Transverse colon (tissue), 4 donors: Measurements from ENCODE around the gene FUS. TPM values are rescaled to one million over a fixed set of nuclear protein-coding genes. Genes with fewer than 3 reads are reported as not detected.

Experiments
- DNase-seq: peaks from one replicate; pipeline ENCODE4 v3.0.0-alpha.2; 2019
- H3K27ac ChIP-seq, 4 donors: fragments of 200-600 bp; sonication (generic); 2 replicates each; pipeline ENCODE4 v1.5.1; 2016 to 2018; ENCODE audit warnings: inconsistent platforms in 4 of 4
- H3K27me3 ChIP-seq: fragments of 200-600 bp; sonication (generic); 2 replicates; pipeline ENCODE4 v1.5.1; 2017; ENCODE audit warnings: inconsistent platforms
- H3K36me3 ChIP-seq, 4 donors: fragments of 200-600 bp; sonication (generic); 2 replicates each; pipeline ENCODE4 v1.5.1; 2017 to 2019; ENCODE audit warnings: inconsistent platforms in 4 of 4
- H3K4me1 ChIP-seq, 4 donors: fragments of 200-600 bp; sonication (generic); 2 replicates each; pipeline ENCODE4 v1.5.1; 2017 to 2020; ENCODE audit warnings: inconsistent platforms in 4 of 4
- H3K4me3 ChIP-seq, 4 donors: fragments of 200-600 bp; sonication (generic); 1 replicate in 1 of 4; 2 replicates in 3 of 4; pipeline versions ENCODE4 v1.5.1 to v1.6.1; 2017 to 2019; ENCODE audit warnings: inconsistent platforms in 4 of 4
- H3K9me3 ChIP-seq, 2 donors: fragments of 200-600 bp; sonication (generic); 2 replicates each; pipeline ENCODE4 v1.5.1; 2017 to 2019; ENCODE audit warnings: inconsistent platforms in 2 of 2
- CTCF ChIP-seq, 5 experiments: fragments of 200-600 bp in 3 of 5; fragments of 450-650 bp in 2 of 5; sonication (generic) in 3 of 5; IDR thresholded peaks; 1 replicate in 2 of 5; 2 replicates in 3 of 5; pipeline ENCODE4 v1.5.1; 2016 to 2017; ENCODE audit warnings: antibody characterized with exemption in 5 of 5, inconsistent platforms in 3 of 5, mild to moderate bottlenecking in 2 of 5, moderate library complexity in 1 of 5
- EP300 ChIP-seq: sonication (generic); formaldehyde crosslinking; IDR thresholded peaks from one replicate; pipeline ENCODE4 v1.6.1; 2017; ENCODE audit warnings: antibody characterized with exemption, low read depth
- POLR2A ChIP-seq: fragments of 450-650 bp; IDR thresholded peaks from one replicate; pipeline ENCODE4 v1.6.1; 2016; ENCODE audit warnings: antibody characterized with exemption, mild to moderate bottlenecking, moderate library complexity
- POLR2AphosphoS5 ChIP-seq, 3 donors: sonication (generic); formaldehyde crosslinking; IDR thresholded peaks; one replicate each; pipeline ENCODE4 v1.6.1; 2016; ENCODE audit warnings: antibody characterized with exemption in 3 of 3
- WGBS, 2 donors: methylation state at CpG; one replicate each; pipeline ENCODE4 v1.1.5; 2018; ENCODE audit warnings: low coverage in 1 of 2; 5-methylcytosine and 5-hydroxymethylcytosine counted together
- in situ Hi-C, 4 donors: fragments of 200-750 bp; cut with MboI; loops; one replicate each; pipeline versions ENCODE4 v1.15.0 to v1.15.1; 2017; ENCODE audit warnings: low sequenced_read_pairs in 3 of 4, low pct_ligation_motif_present in 1 of 4, low pct_unique_long_range_greater_than_20kb in 1 of 4
- intact Hi-C: fragments of 100-400 bp; cut with DNase I; formaldehyde crosslinking; loops from one replicate; pipeline ENCODE4 v1.15.1; 2023; ENCODE audit warnings: low total_unique reads
- total RNA-seq, 4 donors: library from RNA; depleted of rRNA; stranded (reverse); fragments of >200 nt; gene quantifications; one replicate each; pipeline ENCODE4 v1.1.0, GENCODE V29; 2016

Gene FUS
- total RNA-seq, 4 donors from 2014 or later, result 43.6 to 116 (median 59.0) TPM

- in situ Hi-C loops (loop anchor here in 1 of 4 donors (25.0 kb wide), 1 partner anchor 248 kb away; the partner anchor contains the start of genes COX6A2 and ZNF843), intact Hi-C loops (loop anchor here (10.0 kb wide), 1 partner anchor 255 kb away; the partner anchor contains the start of gene ZNF843)
- no peak for DNase-seq
- no peaks in the 10 kb centered on the region for H3K27me3 ChIP-seq
- H3K4me1 ChIP-seq, result no peaks in the 10 kb centered on the region
- H3K27ac ChIP-seq, result no peak overlapping the region
- peaks cover 0 to 96% (median 50%) of the 10 kb centered on the region in 4 donors for H3K36me3 ChIP-seq
- 60 to 93% methylated on average over 1 to 2 of the region's 2 CpGs for WGBS, 2 donors
- TF ChIP-seq POLR2AphosphoS5 (IDR thresholded peaks at IDR 0.05) (no peak), EP300 (no peak), POLR2A (no peak), CTCF (IDR thresholded peaks at IDR 0.05) (no peak)
- H3K9me3 ChIP-seq, result no peaks in the 10 kb centered on the region
- H3K4me3 ChIP-seq, result no peak overlapping the region
Measured at GRCh38 chr16:31189412-31189778, 9.5 kb downstream of the FUS start.

- TF ChIP-seq EP300 (no peak), CTCF (IDR thresholded peaks at IDR 0.05) (no peak), POLR2A (no peak), POLR2AphosphoS5 (IDR thresholded peaks at IDR 0.05) (no peak)
- Histone ChIP-seq H3K9me3 (no peaks in the 10 kb centered on the region), H3K27me3 (no peaks in the 10 kb centered on the region), H3K4me3 (no peak overlapping the region), H3K36me3 (peaks cover 0 to 96% (median 47%) of the 10 kb centered on the region in 4 donors), H3K4me1 (no peaks in the 10 kb centered on the region), H3K27ac (no peak overlapping the region)
- intact Hi-C loops, result no loop called here
- WGBS, 2 donors, result 85 to 94% methylated on average over 5 to 12 of the region's 12 CpGs
- DNase-seq, result no peak
- in situ Hi-C loops, result loop anchor here in 2 of 4 donors (10.0 to 25.0 kb wide), 2 partner anchors 247 to 255 kb away; partner anchors contain the start of genes ZNF843 (in 2 of the 2) and COX6A2 (in 1 of the 2)
Measured at GRCh38 chr16:31190061-31190460, 10.1 kb downstream of the FUS start.

- Histone ChIP-seq H3K27ac (no peak overlapping the region), H3K27me3 (no peaks in the 10 kb centered on the region), H3K36me3 (peaks cover 0 to 100% (median 42%) of the 10 kb centered on the region in 4 donors), H3K4me1 (no peaks in the 10 kb centered on the region), H3K9me3 (no peaks in the 10 kb centered on the region), H3K4me3 (no peak overlapping the region)
- TF ChIP-seq EP300 (no peak), POLR2AphosphoS5 (IDR thresholded peaks at IDR 0.05) (no peak), POLR2A (no peak), CTCF (IDR thresholded peaks at IDR 0.05) (no peak)
- intact Hi-C loops (no loop called here), in situ Hi-C loops (loop anchor here in 2 of 4 donors (10.0 to 25.0 kb wide), 2 partner anchors 246 to 254 kb away; partner anchors contain the start of genes ZNF843 (in 2 of the 2) and COX6A2 (in 1 of the 2))
- 96 to 98% methylated on average over 8 to 17 of the region's 17 CpGs for WGBS, 2 donors
- no peak for DNase-seq
Measured at GRCh38 chr16:31190818-31191444, 11.0 kb downstream of the FUS start.

GRCh38 chr16:31191697-31192428, 11.9 kb downstream of the FUS start:
- TF ChIP-seq POLR2AphosphoS5 (IDR thresholded peaks at IDR 0.05) (no peak), POLR2A (no peak), CTCF (IDR thresholded peaks at IDR 0.05) (no peak), EP300 (no peak)
- in situ Hi-C loops, result loop anchor here in 2 of 4 donors (10.0 to 25.0 kb wide), 2 partner anchors 245 to 253 kb away; partner anchors contain the start of genes ZNF843 (in 2 of the 2) and COX6A2 (in 1 of the 2)

More at GRCh38 chr16:31191697-31192428, 11.9 kb downstream of the FUS start:
- Histone ChIP-seq H3K9me3 (no peaks in the 10 kb centered on the region), H3K27ac (no peak overlapping the region), H3K4me1 (no peaks in the 10 kb centered on the region), H3K27me3 (no peaks in the 10 kb centered on the region), H3K36me3 (peaks cover 0 to 92% (median 38%) of the 10 kb centered on the region in 4 donors), H3K4me3 (no peak overlapping the region)
- WGBS, 2 donors, result 82 to 87% methylated on average over 3 to 5 of the region's 5 CpGs
- intact Hi-C loops, result no loop called here
- no peak for DNase-seq
